Measurements from ENCODE around the gene GID8.

- TF ChIP-seq CTCF (IDR thresholded peaks at IDR 0.05) (no peak), EP300 (IDR thresholded peaks at IDR 0.05) (no peak)
Observed at GRCh38 chr20:62906647-62907375, 31.1 kb upstream of the GID8 start.
